K562 (cell line): ENCODE results near the gene PRDM16. TPM values are rescaled to one million over a fixed set of nuclear protein-coding genes. Genes with fewer than 3 reads are reported as not detected.

ENCODE experiments used
- ATAC-seq: fragments of 200-7000 bp; cut with Tn5 transposase; 3 replicates; pipeline ENCODE4 v1.9.1; 2020; ENCODE audit warnings: moderate library complexity
- BruUV-seq: library from RNA; stranded (reverse); fragments of 400-500 nt; replicated peaks from 2 replicates; lab custom pipeline; 2021; lab: Mats Ljungman, UMichigan
- CTCF ChIA-PET: fragments of 300-600 bp; formaldehyde crosslinking; extraction: SDS; loops from one replicate; lab custom pipeline; 2021; ENCODE audit warnings: low intra/inter-chr PET ratio; lab: Yijun Ruan, JAX
- POLR2A ChIA-PET: fragments of 300-600, 350-650 bp; sonication (Branson Sonifier 250); formaldehyde crosslinking; extraction: SDS; loops from one replicate; lab custom pipeline; 2021; ENCODE audit warnings: antibody characterized with exemption, inconsistent platforms; lab: Yijun Ruan, JAX
- DNase-seq, 4 experiments: peaks; one replicate each; pipeline versions ENCODE4 v3.0.0 to v3.0.0-alpha.2; 2011 to 2018; ENCODE audit warnings: low spot score in 3 of 4, mixed read lengths in 3 of 4; ENCODE audit errors: extremely low read depth in 1 of 4
- FAIRE-seq: peaks from 2 replicates; lab custom pipeline; 2011; peaks lifted over from hg19 to GRCh38; lab: Jason Lieb, UNC
- H2AFZ ChIP-seq: 2 replicates; pipeline ENCODE4 v1.6.0; 2011; ENCODE audit warnings: low read depth, low read length, control low read depth, inconsistent platforms
- H3K27ac ChIP-seq: fragments of 200-600 bp; 3 replicates; pipeline ENCODE4 v1.8.0; 2011; ENCODE audit warnings: low read depth, mild to moderate bottlenecking, control low read depth, inconsistent platforms, low read length, moderate library complexity, mixed read lengths; ENCODE audit errors: extremely low read depth
- H3K27me3 ChIP-seq, 2 experiments: fragments of 300-600 bp in 1 of 2; 2 replicates in 1 of 2; 3 replicates in 1 of 2; pipeline versions ENCODE4 v1.6.0 to v1.8.0; 2011; ENCODE audit warnings: inconsistent platforms in 2 of 2, low read length in 2 of 2, mild to moderate bottlenecking in 1 of 2, mixed read lengths in 1 of 2, moderate library complexity in 1 of 2; ENCODE audit not compliant: control insufficient read depth in 2 of 2, insufficient read depth in 2 of 2
- H3K36me3 ChIP-seq: fragments of 300-600 bp; 3 replicates; pipeline ENCODE4 v1.8.0; 2011; ENCODE audit warnings: mild to moderate bottlenecking, low read length, inconsistent platforms; ENCODE audit not compliant: control insufficient read depth, insufficient read depth
- H3K4me1 ChIP-seq, 2 experiments: fragments of 200-600 bp in 1 of 2; replicated peaks in 1 of 2; 2 replicates in 1 of 2; 3 replicates in 1 of 2; pipeline versions ENCODE4 v1.5.1 to v1.8.0; 2011; ENCODE audit warnings: inconsistent platforms in 2 of 2, low read length in 2 of 2, mild to moderate bottlenecking in 1 of 2, mixed read lengths in 1 of 2, moderate library complexity in 1 of 2; ENCODE audit not compliant: control insufficient read depth in 2 of 2, insufficient read depth in 2 of 2
- H3K4me2 ChIP-seq: 2 replicates; pipeline ENCODE4 v1.6.1; 2011; ENCODE audit warnings: low read length, control low read depth, inconsistent platforms, mixed read lengths; ENCODE audit not compliant: insufficient read depth
- H3K4me3 ChIP-seq: fragments of 200-600 bp; sonication (generic), shearing (Covaris generic); 2 replicates; pipeline ENCODE4 v1.5.1; 2016; ENCODE audit warnings: control low read depth, inconsistent platforms
- H3K79me2 ChIP-seq: fragments of 200-600 bp; 3 replicates; pipeline ENCODE4 v1.8.0; 2011; ENCODE audit warnings: low read length, inconsistent platforms; ENCODE audit not compliant: control insufficient read depth, insufficient read depth
- H3K9ac ChIP-seq, 2 experiments: 2 replicates each; pipeline versions ENCODE4 v1.6.0 to v1.6.1; 2011; ENCODE audit warnings: low read depth in 2 of 2, low read length in 2 of 2, control low read depth in 1 of 2, inconsistent platforms in 1 of 2, mild to moderate bottlenecking in 1 of 2, mixed read lengths in 1 of 2; ENCODE audit not compliant: insufficient read depth in 1 of 2
- H3K9me1 ChIP-seq: one replicate; pipeline ENCODE4 v1.6.0; 2011; ENCODE audit warnings: inconsistent platforms, mild to moderate bottlenecking, low read length, moderate library complexity; ENCODE audit not compliant: control insufficient read depth, insufficient read depth
- H3K9me3 ChIP-seq: replicated peaks from 2 replicates; pipeline ENCODE4 v1.5.1; 2011; ENCODE audit warnings: low read depth, low read length, inconsistent platforms; ENCODE audit not compliant: control insufficient read depth, insufficient read depth
- H4K20me1 ChIP-seq: replicated peaks from 2 replicates; pipeline ENCODE4 v1.6.1; 2011; ENCODE audit warnings: low read length, inconsistent platforms, mixed read lengths; ENCODE audit not compliant: control insufficient read depth, insufficient read depth
- ARID2 ChIP-seq: fragments of 450-650 bp; IDR thresholded peaks from 2 replicates; pipeline ENCODE4 v1.6.1; 2017; ENCODE audit warnings: antibody characterized with exemption, mild to moderate bottlenecking
- ESRRB ChIP-seq: fragments of 250-450 bp; sonication (Bioruptor Pico); IDR thresholded peaks from 2 replicates; pipeline ENCODE4 v1.5.0; 2020; ENCODE audit warnings: mild to moderate bottlenecking, moderate library complexity, borderline replicate concordance
- FOXJ3 ChIP-seq: sonication (generic); formaldehyde crosslinking; IDR thresholded peaks from 2 replicates; pipeline ENCODE4 v1.4.0; 2020; ENCODE audit warnings: mild to moderate bottlenecking, missing genetic modification reagents
- HMG20B ChIP-seq: fragments of 250-450 bp; sonication (Bioruptor Pico); IDR thresholded peaks from 2 replicates; pipeline ENCODE4 v1.5.0; 2021; ENCODE audit warnings: mild to moderate bottlenecking
- KAT8 ChIP-seq: fragments of 450-650 bp; IDR thresholded peaks from 2 replicates; pipeline ENCODE4 v1.6.1; 2016; ENCODE audit warnings: low read depth, mild to moderate bottlenecking
- TEAD2 ChIP-seq: fragments of 450-650 bp; IDR thresholded peaks from 2 replicates; pipeline ENCODE4 v1.6.1; 2016; ENCODE audit warnings: missing genetic modification characterization, control low read depth, missing compliant biosample characterization
- XRCC4 ChIP-seq: IDR thresholded peaks from one replicate; pipeline ENCODE4 v1.6.1; 2011; ENCODE audit not compliant: insufficient read depth, insufficient read length; ENCODE audit errors: extremely low read depth
- ZBTB1 ChIP-seq: sonication (generic); formaldehyde crosslinking; IDR thresholded peaks from 2 replicates; pipeline ENCODE4 v1.8.1; 2023; ENCODE audit warnings: missing genetic modification reagents, low read depth, mild to moderate bottlenecking, borderline replicate concordance
- ZEB2 ChIP-seq: fragments of 450-650 bp; IDR thresholded peaks from 2 replicates; pipeline ENCODE4 v1.6.1; 2016
- ZFX ChIP-seq: sonication (generic); formaldehyde crosslinking; IDR thresholded peaks from 2 replicates; pipeline ENCODE4 v1.8.0; 2022; ENCODE audit warnings: mild to moderate bottlenecking, missing genetic modification reagents, moderate library complexity
- ZNF175 ChIP-seq: fragments of 200-800 bp; sonication (Bioruptor generic); IDR thresholded peaks from 2 replicates; pipeline ENCODE4 v1.6.1; 2016; ENCODE audit warnings: low read depth, mild to moderate bottlenecking, missing genetic modification characterization, missing compliant biosample characterization
- ZNF395 ChIP-seq: fragments of 200-800 bp; sonication (Bioruptor generic); IDR thresholded peaks from 2 replicates; pipeline ENCODE4 v1.6.1; 2017; ENCODE audit warnings: missing genetic modification characterization, missing compliant biosample characterization
- ZNF695 ChIP-seq: fragments of 450-650 bp; formaldehyde crosslinking; IDR thresholded peaks from 2 replicates; pipeline ENCODE4 v1.4.0; 2020; ENCODE audit warnings: mild to moderate bottlenecking, moderate library complexity
- WGBS: fragments of 100-300 bp; shearing (Covaris generic); methylation state at CpG from one replicate; pipeline ENCODE4 v1.1.6; 2016; ENCODE audit warnings: low coverage, mixed read lengths; ENCODE audit not compliant: insufficient coverage; ENCODE audit errors: missing lambda C conversion rate; 5-methylcytosine and 5-hydroxymethylcytosine counted together
- in situ Hi-C: fragments of 300-500 bp; cut with MboI; formaldehyde crosslinking; loops from 4 replicates; pipeline ENCODE4 v1.15.0; 2018; ENCODE audit warnings: inconsistent platforms, mixed read lengths
- intact Hi-C: fragments of 100-400 bp; cut with micrococcal nuclease; formaldehyde crosslinking; loops from 2 replicates; pipeline ENCODE4 v1.14.2; 2022
- polyA plus RNA-seq, 8 experiments: library from polyadenylated mRNA; depleted of rRNA in 4 of 8; stranded (reverse) in 5 of 8; unstranded in 3 of 8; fragments of >200 nt; fragmentation: Nextera tagmentation in 2 of 8; fragmentation: Illumina TruSeq in 1 of 8; extraction: Ambion mirVana in 2 of 8; extraction: Trizol in 1 of 8; gene quantifications; 2 replicates each; pipeline versions ENCODE4 v1.2.1 to v1.2.3, GENCODE V29; 2011 to 2014; ENCODE audit warnings: inconsistent platforms in 1 of 8, missing spikeins in 1 of 8
- total RNA-seq, 7 experiments: library from RNA; depleted of rRNA in 6 of 7; stranded (reverse); fragments of >200 nt in 6 of 7; fragmentation: Illumina TruSeq in 2 of 7; extraction: Trizol in 2 of 7; gene quantifications; 2 replicates each; pipeline versions ENCODE4 v1.2.1 to v1.2.3, GENCODE V29; 2011 to 2021; ENCODE audit warnings: low replicate concordance in 1 of 7

PRDM16 gene
- total and polyA plus RNA-seq, 9 of the 15 experiments (the other 6 are each of a cell fraction or from before 2014, with no cell fraction given), result 0.10 to 0.27 TPM; not detected in 7

- Histone ChIP-seq H3K27me3 (peaks cover 59 to 85% of the 10 kb centered on the region in 2 experiments), H3K9ac (no peak overlapping the region), H4K20me1 (peaks cover 35% of the 10 kb centered on the region; the same call in 1 of the 2 replicates), H3K4me1 (no peaks in the 10 kb centered on the region; a peak in 1 of 5 replicates), H3K79me2 (no peaks in the 10 kb centered on the region), H3K27ac (no peak overlapping the region), H3K4me2 (no peak overlapping the region), H3K9me1 (peaks cover 3% of the 10 kb centered on the region), H2AFZ (no peak overlapping the region), H3K9me3 (no peaks in the 10 kb centered on the region), H3K4me3 (no peak overlapping the region), H3K36me3 (no peaks in the 10 kb centered on the region)
- DNase-seq (no peak), ATAC-seq (no peak), FAIRE-seq (no peak)
- in situ Hi-C loops (no loop called here), intact Hi-C loops (no loop called here)
- 1% methylated on average over 16 of the region's 16 CpGs for WGBS
- no TSS peak for BruUV-seq
- CTCF ChIA-PET, result no interaction called here
- TF ChIP-seq ZBTB1 (CRISPR knock-in tag) (no peak), ZNF395 (CRISPR knock-in tag) (no peak), XRCC4 (no peak), ZNF695 (CRISPR knock-in tag) (no peak), ZFX (CRISPR knock-in tag) (no peak), HMG20B (CRISPR knock-in tag) (no peak), ARID2 (no peak), ZEB2 (no peak), ESRRB (no peak), FOXJ3 (CRISPR knock-in tag) (no peak), ZNF175 (CRISPR knock-in tag) (no peak), KAT8 (no peak), TEAD2 (no peak)
- POLR2A ChIA-PET, result interaction anchor here (0.7 to 1.0 kb wide), 3 partner anchors 8 to 13 kb away, joined by 3 read pairs; no protein-coding TSS in a partner anchor
These were observed 162.8 kb downstream of the PRDM16 start for GRCh38 chr1:3231826-3232225.
